Osteoblast (primary cell): ENCODE measurements around the gene KIF4A. TPM values are rescaled to one million over a fixed set of nuclear protein-coding genes. Genes with fewer than 3 reads are reported as not detected.
"Not testable (repeated sequence)": the region's sequence is repeated elsewhere in the genome, so short reads cannot be mapped to it uniquely, and the experiment has no call there.

Experiments used
- DNase-seq: peaks from one replicate; pipeline ENCODE4 v3.0.0; 2011; ENCODE audit warnings: low spot score, mixed read lengths; ENCODE audit not compliant: insufficient read length; ENCODE audit errors: missing footprints
- H2AFZ ChIP-seq: 2 replicates; pipeline ENCODE4 v1.6.0; 2011; ENCODE audit warnings: mild to moderate bottlenecking, low read length
- H3K27ac ChIP-seq: 2 replicates; pipeline ENCODE4 v1.5.1; 2011; ENCODE audit warnings: mild to moderate bottlenecking, low read depth, low read length, moderate library complexity
- H3K27me3 ChIP-seq: 2 replicates; pipeline ENCODE4 v1.6.0; 2012; ENCODE audit warnings: mild to moderate bottlenecking, control low read depth, inconsistent platforms, low read length, moderate library complexity; ENCODE audit not compliant: insufficient read depth
- H3K36me3 ChIP-seq: 2 replicates; pipeline ENCODE4 v1.5.1; 2011; ENCODE audit warnings: mild to moderate bottlenecking, low read length, control low read depth, moderate library complexity; ENCODE audit not compliant: insufficient read depth
- H3K4me1 ChIP-seq: 2 replicates; pipeline ENCODE4 v1.5.1; 2011; ENCODE audit warnings: mild to moderate bottlenecking, low read length, control low read depth, moderate library complexity; ENCODE audit not compliant: insufficient read depth
- H3K4me2 ChIP-seq: 2 replicates; pipeline ENCODE4 v1.6.0; 2011; ENCODE audit warnings: mild to moderate bottlenecking, low read length; ENCODE audit not compliant: insufficient read depth
- H3K4me3 ChIP-seq: fragments of 200-600 bp; sonication (generic); 3 replicates; pipeline ENCODE4 v1.5.1; 2012; ENCODE audit warnings: mild to moderate bottlenecking, low read length, inconsistent platforms; ENCODE audit not compliant: insufficient read depth
- H3K79me2 ChIP-seq: 2 replicates; pipeline ENCODE4 v1.6.0; 2012; ENCODE audit warnings: mild to moderate bottlenecking, low read length, control low read depth, inconsistent platforms; ENCODE audit not compliant: insufficient read depth
- H3K9me3 ChIP-seq: 2 replicates; pipeline ENCODE4 v1.5.1; 2011; ENCODE audit warnings: low read depth, low read length, control low read depth
- H4K20me1 ChIP-seq: 2 replicates; pipeline ENCODE4 v1.6.0; 2012; ENCODE audit warnings: mild to moderate bottlenecking, low read length, control low read depth; ENCODE audit not compliant: insufficient read depth
- total RNA-seq: library from RNA; depleted of rRNA; stranded (reverse); fragments of >200 nt; gene quantifications from 2 replicates; pipeline ENCODE4 v1.2.3, GENCODE V29; 2012
- TF ChIP-seq, protein P1 (sequence below): IDR thresholded peaks from 2 replicates; pipeline ENCODE4 v1.5.1; 2011; ENCODE audit warnings: mild to moderate bottlenecking, low read depth, low read length, moderate library complexity; ENCODE audit errors: extremely low read depth

Gene KIF4A
- total RNA-seq, 1 donor, result 2.2 TPM

DNA sequence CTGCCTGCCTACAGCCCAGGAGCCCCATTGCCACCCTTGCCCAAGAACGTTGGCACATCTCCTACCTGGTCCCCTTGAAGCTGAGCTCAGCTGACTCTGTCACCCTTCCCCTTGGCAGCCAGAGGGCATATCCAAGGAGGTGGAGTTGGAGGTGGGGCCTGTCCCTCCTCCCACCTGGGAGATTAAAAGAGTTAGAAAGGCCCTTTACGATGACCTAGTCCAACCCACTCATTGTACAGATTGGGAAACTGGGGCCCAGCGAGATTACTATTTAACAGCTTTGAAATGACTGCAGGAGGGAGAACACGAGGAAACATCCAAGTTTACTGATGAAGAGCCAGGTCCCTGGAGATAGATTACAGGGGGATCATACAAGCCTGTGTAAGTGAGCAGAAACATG is 29.8 kb upstream of the KIF4A start, which contains the start of gene P2RY4:
TSS of gene P2RY4 (minus strand) at position 101 of the 400 bp plus-strand sequence. CDS start 580 bp downstream, outside the sequence.
- TF ChIP-seq, protein P1, sequence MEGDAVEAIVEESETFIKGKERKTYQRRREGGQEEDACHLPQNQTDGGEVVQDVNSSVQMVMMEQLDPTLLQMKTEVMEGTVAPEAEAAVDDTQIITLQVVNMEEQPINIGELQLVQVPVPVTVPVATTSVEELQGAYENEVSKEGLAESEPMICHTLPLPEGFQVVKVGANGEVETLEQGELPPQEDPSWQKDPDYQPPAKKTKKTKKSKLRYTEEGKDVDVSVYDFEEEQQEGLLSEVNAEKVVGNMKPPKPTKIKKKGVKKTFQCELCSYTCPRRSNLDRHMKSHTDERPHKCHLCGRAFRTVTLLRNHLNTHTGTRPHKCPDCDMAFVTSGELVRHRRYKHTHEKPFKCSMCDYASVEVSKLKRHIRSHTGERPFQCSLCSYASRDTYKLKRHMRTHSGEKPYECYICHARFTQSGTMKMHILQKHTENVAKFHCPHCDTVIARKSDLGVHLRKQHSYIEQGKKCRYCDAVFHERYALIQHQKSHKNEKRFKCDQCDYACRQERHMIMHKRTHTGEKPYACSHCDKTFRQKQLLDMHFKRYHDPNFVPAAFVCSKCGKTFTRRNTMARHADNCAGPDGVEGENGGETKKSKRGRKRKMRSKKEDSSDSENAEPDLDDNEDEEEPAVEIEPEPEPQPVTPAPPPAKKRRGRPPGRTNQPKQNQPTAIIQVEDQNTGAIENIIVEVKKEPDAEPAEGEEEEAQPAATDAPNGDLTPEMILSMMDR, result no peak
- H3K4me2 ChIP-seq, result no peak within 1 kb of the TSS
- H3K4me3 ChIP-seq, result no peak within 1 kb of the TSS
- H2AFZ ChIP-seq, result no peak within 1 kb of the TSS
- no peak within 1 kb of the TSS for H3K27ac ChIP-seq
- no peaks in the 10 kb centered on the region for H3K36me3 ChIP-seq
- H3K9me3 ChIP-seq, result no peaks in the 10 kb centered on the region
- no peaks in the 10 kb centered on the region for H3K4me1 ChIP-seq
- no peaks in the 10 kb centered on the region for H3K27me3 ChIP-seq
- H4K20me1 ChIP-seq, result no peaks in the 10 kb centered on the region
- DNase-seq, result no peak
- no peaks in the 10 kb centered on the region for H3K79me2 ChIP-seq

DNA sequence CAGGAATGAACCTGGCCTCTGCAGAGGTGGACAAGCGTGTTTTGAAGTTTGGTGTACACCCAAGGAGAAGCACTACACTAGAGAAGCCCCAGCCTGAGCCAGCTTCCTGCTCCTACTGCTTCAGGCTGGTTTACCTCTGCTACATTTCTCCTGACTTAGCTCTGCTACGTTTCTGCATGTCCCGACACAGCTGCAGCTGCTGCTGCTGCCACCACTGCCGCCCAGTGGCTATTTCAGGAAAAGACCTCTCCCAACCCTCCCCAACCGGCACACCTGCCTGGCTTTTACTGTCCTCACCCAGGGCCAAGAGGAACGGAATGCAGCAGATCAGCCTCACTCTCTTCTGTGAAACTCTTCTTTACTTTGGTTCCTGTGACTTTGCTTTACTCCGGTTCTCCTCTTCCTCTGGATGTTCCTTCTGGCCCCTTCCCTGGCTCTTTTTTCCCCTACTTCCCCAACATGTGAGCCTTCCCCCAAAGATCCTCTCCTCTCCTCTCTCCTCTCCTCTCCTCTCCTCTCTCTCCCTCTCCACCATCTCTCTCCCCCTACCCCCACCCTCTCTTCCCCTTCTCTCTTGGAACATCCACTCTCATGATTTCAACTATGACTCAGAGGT is 26.8 kb upstream of the KIF4A start:
- Histone ChIP-seq H4K20me1 (no peaks in the 10 kb centered on the region), H3K36me3 (no peaks in the 10 kb centered on the region), H3K4me2 (no peak overlapping the region), H3K4me1 (no peaks in the 10 kb centered on the region), H3K4me3 (no peak overlapping the region), H3K27ac (no peak overlapping the region), H3K79me2 (no peaks in the 10 kb centered on the region), H3K9me3 (no peaks in the 10 kb centered on the region), H2AFZ (no peak overlapping the region), H3K27me3 (peaks cover 4% of the 10 kb centered on the region)
- no peak for DNase-seq
- TF ChIP-seq, protein P1, result peak; percentile 57

DNA sequence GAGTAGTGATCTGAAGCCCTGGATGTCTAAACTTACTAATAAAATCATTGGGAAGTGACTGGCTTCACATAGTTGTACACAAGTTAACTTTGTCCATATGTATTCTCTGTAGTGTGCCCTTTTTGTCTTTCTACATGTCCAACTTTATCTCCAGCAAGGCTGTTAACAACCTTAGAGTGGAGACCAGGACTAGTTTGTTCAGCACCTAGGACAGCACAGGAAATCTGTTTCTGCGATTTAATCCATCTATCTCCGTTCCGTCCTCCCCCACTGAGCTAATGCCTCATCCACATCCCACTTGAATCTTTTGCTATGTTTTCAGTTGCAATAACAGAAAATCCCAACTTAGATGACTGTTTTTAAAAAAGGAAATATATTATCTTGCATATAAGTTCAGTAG is 25.1 kb upstream of the KIF4A start:
- H3K27ac ChIP-seq, result no peak overlapping the region
- H3K4me1 ChIP-seq, result no peaks in the 10 kb centered on the region
- no peaks in the 10 kb centered on the region for H3K79me2 ChIP-seq
- no peaks in the 10 kb centered on the region for H3K9me3 ChIP-seq
- H3K36me3 ChIP-seq, result no peaks in the 10 kb centered on the region
- no peak overlapping the region for H3K4me3 ChIP-seq
- no peak overlapping the region for H3K4me2 ChIP-seq
- H2AFZ ChIP-seq, result no peak overlapping the region
- peaks cover 4% of the 10 kb centered on the region for H3K27me3 ChIP-seq
- TF ChIP-seq, protein P1, result no peak
- DNase-seq, result no peak
- H4K20me1 ChIP-seq, result no peaks in the 10 kb centered on the region

DNA sequence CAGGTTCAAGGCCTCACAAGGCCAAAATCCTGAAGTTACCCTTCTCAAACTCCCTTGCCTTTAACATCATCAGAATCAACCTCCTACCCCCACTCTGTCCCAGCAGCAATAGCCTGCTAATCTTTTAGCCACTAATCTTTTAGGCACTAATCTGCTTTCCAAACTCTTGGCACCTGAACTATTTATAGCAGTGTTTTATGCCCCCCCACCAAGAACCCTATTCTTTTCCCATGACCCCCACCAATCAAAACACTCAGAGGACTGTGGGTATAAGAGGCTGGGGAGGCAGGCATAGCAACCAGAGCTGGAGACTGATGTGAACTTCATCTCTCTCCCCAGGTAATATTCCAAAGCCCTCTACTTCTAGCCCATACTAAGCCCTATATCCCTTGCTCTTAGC is 21.9 kb upstream of the KIF4A start, which contains the start of gene ARR3:
TSS of gene ARR3 (plus strand) at position 301 of the 400 bp plus-strand sequence. CDS start 1,052 bp downstream, outside the sequence.
- Histone ChIP-seq H3K4me3 (no peak within 1 kb of the TSS), H3K27me3 (peaks cover 4% of the 10 kb centered on the region), H3K79me2 (no peaks in the 10 kb centered on the region), H3K9me3 (no peaks in the 10 kb centered on the region), H4K20me1 (no peaks in the 10 kb centered on the region), H3K27ac (no peak within 1 kb of the TSS), H3K36me3 (no peaks in the 10 kb centered on the region), H2AFZ (no peak within 1 kb of the TSS), H3K4me1 (no peaks in the 10 kb centered on the region), H3K4me2 (no peak within 1 kb of the TSS)
- TF ChIP-seq, protein P1, result no peak
- DNase-seq, result no peak

DNA sequence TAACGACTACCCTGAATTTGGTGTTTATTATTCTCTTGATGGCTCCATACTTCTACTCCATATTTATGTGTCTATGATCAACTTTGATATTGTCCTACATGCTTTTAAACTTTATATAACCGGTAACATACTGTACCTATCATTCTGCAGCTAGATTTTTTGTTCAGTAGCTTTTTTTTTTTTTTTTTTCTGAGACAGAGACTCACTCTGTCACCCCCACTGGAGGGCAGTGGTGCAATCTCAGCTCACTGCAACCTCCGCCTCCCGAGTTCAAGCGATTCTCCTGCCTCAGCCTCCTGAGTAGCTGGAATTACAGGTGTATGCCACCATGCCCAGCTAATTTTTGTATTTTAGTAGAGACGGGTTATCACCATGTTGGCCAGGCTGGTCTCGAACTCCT is 15.9 kb upstream of the KIF4A start:
- not testable (repeated sequence) for H3K36me3 ChIP-seq, H3K4me3 ChIP-seq, DNase-seq, H3K79me2 ChIP-seq, H3K27me3 ChIP-seq, H3K4me1 ChIP-seq, H4K20me1 ChIP-seq, H2AFZ ChIP-seq, H3K27ac ChIP-seq, H3K9me3 ChIP-seq, H3K4me2 ChIP-seq
